ENCODE measurements around the gene CSK. TPM values are rescaled to one million over a fixed set of nuclear protein-coding genes. Genes with fewer than 3 reads are reported as not detected.

The CSK gene
- total RNA-seq, 1 donor from 2014 or later = 557 TPM

DNA sequence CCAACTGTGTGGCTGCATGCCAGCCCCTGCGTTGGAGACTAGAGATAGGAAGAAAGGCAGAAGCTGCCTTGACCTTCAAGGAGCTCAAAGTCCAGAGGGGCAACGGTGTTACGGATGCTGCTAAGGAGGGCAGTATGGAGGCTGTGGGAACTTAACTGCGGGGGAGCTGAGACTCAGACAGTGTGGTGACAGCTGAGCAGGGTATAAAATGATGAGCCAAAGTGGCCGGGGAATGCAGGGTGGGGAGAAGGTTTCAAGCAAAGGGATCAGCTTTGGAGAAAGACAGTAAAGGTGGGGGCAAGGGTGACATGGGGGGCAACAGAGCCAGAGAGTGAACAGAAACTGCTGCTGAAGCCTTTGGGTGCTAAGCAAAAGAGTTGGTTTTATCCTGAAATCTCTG is 39.5 kb upstream of the CSK start:
- H3K9me3 Mint-ChIP-seq = peaks cover 11% of the 10 kb centered on the region
- DNase-seq = no peak
- TF ChIP-seq, protein P1, sequence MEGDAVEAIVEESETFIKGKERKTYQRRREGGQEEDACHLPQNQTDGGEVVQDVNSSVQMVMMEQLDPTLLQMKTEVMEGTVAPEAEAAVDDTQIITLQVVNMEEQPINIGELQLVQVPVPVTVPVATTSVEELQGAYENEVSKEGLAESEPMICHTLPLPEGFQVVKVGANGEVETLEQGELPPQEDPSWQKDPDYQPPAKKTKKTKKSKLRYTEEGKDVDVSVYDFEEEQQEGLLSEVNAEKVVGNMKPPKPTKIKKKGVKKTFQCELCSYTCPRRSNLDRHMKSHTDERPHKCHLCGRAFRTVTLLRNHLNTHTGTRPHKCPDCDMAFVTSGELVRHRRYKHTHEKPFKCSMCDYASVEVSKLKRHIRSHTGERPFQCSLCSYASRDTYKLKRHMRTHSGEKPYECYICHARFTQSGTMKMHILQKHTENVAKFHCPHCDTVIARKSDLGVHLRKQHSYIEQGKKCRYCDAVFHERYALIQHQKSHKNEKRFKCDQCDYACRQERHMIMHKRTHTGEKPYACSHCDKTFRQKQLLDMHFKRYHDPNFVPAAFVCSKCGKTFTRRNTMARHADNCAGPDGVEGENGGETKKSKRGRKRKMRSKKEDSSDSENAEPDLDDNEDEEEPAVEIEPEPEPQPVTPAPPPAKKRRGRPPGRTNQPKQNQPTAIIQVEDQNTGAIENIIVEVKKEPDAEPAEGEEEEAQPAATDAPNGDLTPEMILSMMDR (IDR thresholded peaks at IDR 0.05) = no peak
- H3K4me1 Mint-ChIP-seq = peaks cover 11% of the 10 kb centered on the region
- no peak overlapping the region for H3K27ac Mint-ChIP-seq
- intact Hi-C loops (cut with micrococcal nuclease) = no loop called here
- peaks cover 9% of the 10 kb centered on the region for H3K27me3 Mint-ChIP-seq
- CTCF ChIA-PET = no interaction called here
- H3K4me3 Mint-ChIP-seq = no peak overlapping the region
- no peak for ATAC-seq (ENCODE audit: low read depth)
- H3K36me3 Mint-ChIP-seq (ENCODE audit: low read depth) = no peaks in the 10 kb centered on the region
- POLR2A ChIA-PET = no interaction called here

GRCh38 chr15:74746389-74746788 is 35.5 kb upstream of the CSK start:
- POLR2A ChIA-PET = no interaction called here
- no peak overlapping the region for H3K4me3 Mint-ChIP-seq
- H3K4me1 Mint-ChIP-seq = peaks cover 6% of the 10 kb centered on the region
- no peaks in the 10 kb centered on the region for H3K27me3 Mint-ChIP-seq
- H3K27ac Mint-ChIP-seq = no peak overlapping the region
- H3K36me3 Mint-ChIP-seq (ENCODE audit: low read depth) = no peaks in the 10 kb centered on the region
- intact Hi-C loops (cut with micrococcal nuclease) = no loop called here
- ATAC-seq (ENCODE audit: low read depth) (no peak), DNase-seq (no peak)
- CTCF ChIA-PET = no interaction called here
- TF ChIP-seq, protein P1 (IDR thresholded peaks at IDR 0.05) = no peak
- H3K9me3 Mint-ChIP-seq = peaks cover 5% of the 10 kb centered on the region

- ChIA-PET CTCF (no interaction called here), POLR2A (no interaction called here)
- no peak within 1 kb of the TSS for H3K27ac Mint-ChIP-seq
- no peak within 1 kb of the TSS for H3K4me3 Mint-ChIP-seq
- TF ChIP-seq, protein P1 (IDR thresholded peaks at IDR 0.05) = no peak
- H3K27me3 Mint-ChIP-seq = peaks cover 5% of the 10 kb centered on the region
- intact Hi-C loops (cut with micrococcal nuclease) = no loop called here
- no peaks in the 10 kb centered on the region for H3K36me3 Mint-ChIP-seq (ENCODE audit: low read depth)
- no peaks in the 10 kb centered on the region for H3K9me3 Mint-ChIP-seq
- H3K4me1 Mint-ChIP-seq = no peaks in the 10 kb centered on the region
- ATAC-seq (ENCODE audit: low read depth) = no peak
- no peak for DNase-seq
Measured at GRCh38 chr15:74748322-74748946, 33.4 kb upstream of the CSK start, which contains the start of gene CYP1A2. Gene CYP1A2, plus strand, starts transcription at chr15:74748845. Its CDS starts 894 bp downstream, at chr15:74749739.

GRCh38 chr15:74749832-74750231 is 32.0 kb upstream of the CSK start:
- no peaks in the 10 kb centered on the region for H3K36me3 Mint-ChIP-seq (ENCODE audit: low read depth)
- POLR2A ChIA-PET = interaction anchor here (0.6 kb wide), 1 partner anchor 60 kb away, joined by 6 read pairs; no protein-coding TSS in a partner anchor
- H3K9me3 Mint-ChIP-seq = no peaks in the 10 kb centered on the region
- no peaks in the 10 kb centered on the region for H3K4me1 Mint-ChIP-seq
- H3K4me3 Mint-ChIP-seq = no peak overlapping the region
- peaks cover 6% of the 10 kb centered on the region for H3K27me3 Mint-ChIP-seq
- ATAC-seq (ENCODE audit: low read depth) (no peak), DNase-seq (no peak)
- intact Hi-C loops (cut with micrococcal nuclease) = no loop called here
- TF ChIP-seq, protein P1 (IDR thresholded peaks at IDR 0.05) = no peak
- H3K27ac Mint-ChIP-seq = no peak overlapping the region
- CTCF ChIA-PET = no interaction called here

GRCh38 chr15:74750751-74751150 is 31.1 kb upstream of the CSK start:
- H3K27me3 Mint-ChIP-seq = peaks cover 6% of the 10 kb centered on the region
- CTCF ChIA-PET = no interaction called here
- TF ChIP-seq, protein P1 (IDR thresholded peaks at IDR 0.05) = no peak
- no peak overlapping the region for H3K27ac Mint-ChIP-seq
- H3K9me3 Mint-ChIP-seq = no peaks in the 10 kb centered on the region
- no peaks in the 10 kb centered on the region for H3K36me3 Mint-ChIP-seq (ENCODE audit: low read depth)
- H3K4me1 Mint-ChIP-seq = no peaks in the 10 kb centered on the region
- no peak for ATAC-seq (ENCODE audit: low read depth)
- POLR2A ChIA-PET = no interaction called here
- no peak for DNase-seq
- intact Hi-C loops (cut with micrococcal nuclease) = no loop called here
- H3K4me3 Mint-ChIP-seq = no peak overlapping the region
